Measurements from ENCODE around the gene CALHM4.

DNA sequence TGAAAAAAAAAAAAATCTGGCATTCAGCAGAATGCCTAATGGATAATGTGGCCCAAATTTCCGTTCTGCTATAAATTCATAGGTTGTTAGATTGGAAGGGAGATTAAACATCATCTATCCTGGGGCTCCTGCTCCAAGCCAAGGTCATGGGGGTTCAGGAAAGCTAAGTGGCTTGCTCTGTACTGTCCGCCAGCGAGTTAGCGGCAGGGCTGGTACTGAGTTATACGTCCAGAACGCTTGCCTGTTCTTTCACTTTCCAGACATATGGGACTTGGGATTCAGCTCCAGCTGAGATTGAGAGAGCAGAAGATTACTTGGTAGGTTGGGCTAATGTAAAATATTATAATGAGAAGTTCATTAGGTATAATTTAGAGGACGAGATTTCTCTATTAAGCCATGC lies 18.6 kb downstream of the CALHM4 start:
- TF ChIP-seq, protein P1, sequence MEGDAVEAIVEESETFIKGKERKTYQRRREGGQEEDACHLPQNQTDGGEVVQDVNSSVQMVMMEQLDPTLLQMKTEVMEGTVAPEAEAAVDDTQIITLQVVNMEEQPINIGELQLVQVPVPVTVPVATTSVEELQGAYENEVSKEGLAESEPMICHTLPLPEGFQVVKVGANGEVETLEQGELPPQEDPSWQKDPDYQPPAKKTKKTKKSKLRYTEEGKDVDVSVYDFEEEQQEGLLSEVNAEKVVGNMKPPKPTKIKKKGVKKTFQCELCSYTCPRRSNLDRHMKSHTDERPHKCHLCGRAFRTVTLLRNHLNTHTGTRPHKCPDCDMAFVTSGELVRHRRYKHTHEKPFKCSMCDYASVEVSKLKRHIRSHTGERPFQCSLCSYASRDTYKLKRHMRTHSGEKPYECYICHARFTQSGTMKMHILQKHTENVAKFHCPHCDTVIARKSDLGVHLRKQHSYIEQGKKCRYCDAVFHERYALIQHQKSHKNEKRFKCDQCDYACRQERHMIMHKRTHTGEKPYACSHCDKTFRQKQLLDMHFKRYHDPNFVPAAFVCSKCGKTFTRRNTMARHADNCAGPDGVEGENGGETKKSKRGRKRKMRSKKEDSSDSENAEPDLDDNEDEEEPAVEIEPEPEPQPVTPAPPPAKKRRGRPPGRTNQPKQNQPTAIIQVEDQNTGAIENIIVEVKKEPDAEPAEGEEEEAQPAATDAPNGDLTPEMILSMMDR (IDR thresholded peaks at IDR 0.05): no peak
- TF ChIP-seq EP300 (IDR thresholded peaks at IDR 0.05): no peak
- no peak for TF ChIP-seq POLR2A (IDR thresholded peaks at IDR 0.05)
